CD4-positive, alpha-beta T cell treated with Interleukin-2 at 100 ng/mL for 4 hours (primary cell): Measurements from ENCODE around the gene KCNQ4.

Experiments
- DNase-seq: peaks from one replicate; pipeline ENCODE4 v3.0.0-alpha.2; 2020; ENCODE audit warnings: low spot score

Gene KCNQ4

DNA sequence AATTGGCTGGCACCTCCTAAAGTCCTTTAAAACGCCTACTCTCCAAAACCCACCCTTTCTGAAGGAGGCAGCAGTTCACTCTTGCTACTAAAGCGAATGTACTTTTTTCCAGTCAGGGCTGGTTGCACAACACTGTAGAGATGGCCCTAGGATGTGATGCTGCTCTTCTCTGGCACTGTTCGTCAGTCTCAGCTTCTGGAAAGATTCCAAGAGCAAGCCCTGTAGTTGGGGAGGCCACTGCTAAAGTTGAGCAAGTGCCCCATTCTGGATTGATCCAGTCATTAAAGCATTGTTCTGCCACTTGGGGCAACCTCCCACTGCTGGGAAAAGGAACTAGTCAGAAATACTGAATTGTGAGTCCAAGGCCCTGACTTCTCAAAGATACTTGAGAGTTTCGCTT lies 28.5 kb upstream of the KCNQ4 start:
- DNase-seq, result no peak

DNA sequence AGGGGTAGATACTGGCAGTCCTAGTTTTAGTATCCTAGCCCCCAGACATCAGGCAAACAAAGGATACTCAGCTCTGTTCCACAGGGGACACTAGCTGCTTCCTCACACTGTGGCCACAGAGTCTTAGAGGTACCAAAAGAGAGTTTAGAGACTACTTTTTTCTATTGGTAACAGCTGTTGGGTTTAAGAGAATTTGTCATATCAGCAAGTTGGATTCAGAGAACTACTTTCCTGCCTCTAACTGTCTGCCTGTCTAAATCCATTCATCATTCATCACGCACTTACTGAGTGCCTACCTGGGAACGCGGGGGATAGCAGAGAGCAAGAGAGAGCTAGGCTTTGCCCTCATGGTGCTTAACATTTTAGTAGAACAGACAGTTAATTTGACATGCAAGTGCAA lies 27.1 kb upstream of the KCNQ4 start:
- no peak for DNase-seq

GRCh38 chr1:40757084-40757483 lies 26.5 kb upstream of the KCNQ4 start:
- no peak for DNase-seq

DNA sequence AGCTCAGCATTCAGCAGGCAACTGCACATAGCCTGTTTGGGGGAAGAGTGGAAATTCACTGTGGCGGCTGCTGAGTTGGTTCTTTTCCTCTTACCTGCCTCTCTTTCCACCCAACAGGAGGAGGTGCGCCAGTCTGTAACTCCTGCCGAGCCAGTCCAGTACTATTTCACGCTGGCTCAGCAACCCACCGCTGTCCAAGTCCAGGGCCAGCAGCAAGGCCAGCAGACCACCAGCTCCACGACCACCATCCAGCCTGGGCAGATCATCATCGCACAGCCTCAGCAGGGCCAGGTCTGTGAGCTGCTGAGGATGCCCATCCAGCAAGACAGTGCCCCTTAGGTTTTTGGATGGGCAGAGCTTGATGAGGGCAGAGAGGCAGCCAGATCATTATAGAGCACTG lies 25.6 kb upstream of the KCNQ4 start:
- DNase-seq, result no peak

DNA sequence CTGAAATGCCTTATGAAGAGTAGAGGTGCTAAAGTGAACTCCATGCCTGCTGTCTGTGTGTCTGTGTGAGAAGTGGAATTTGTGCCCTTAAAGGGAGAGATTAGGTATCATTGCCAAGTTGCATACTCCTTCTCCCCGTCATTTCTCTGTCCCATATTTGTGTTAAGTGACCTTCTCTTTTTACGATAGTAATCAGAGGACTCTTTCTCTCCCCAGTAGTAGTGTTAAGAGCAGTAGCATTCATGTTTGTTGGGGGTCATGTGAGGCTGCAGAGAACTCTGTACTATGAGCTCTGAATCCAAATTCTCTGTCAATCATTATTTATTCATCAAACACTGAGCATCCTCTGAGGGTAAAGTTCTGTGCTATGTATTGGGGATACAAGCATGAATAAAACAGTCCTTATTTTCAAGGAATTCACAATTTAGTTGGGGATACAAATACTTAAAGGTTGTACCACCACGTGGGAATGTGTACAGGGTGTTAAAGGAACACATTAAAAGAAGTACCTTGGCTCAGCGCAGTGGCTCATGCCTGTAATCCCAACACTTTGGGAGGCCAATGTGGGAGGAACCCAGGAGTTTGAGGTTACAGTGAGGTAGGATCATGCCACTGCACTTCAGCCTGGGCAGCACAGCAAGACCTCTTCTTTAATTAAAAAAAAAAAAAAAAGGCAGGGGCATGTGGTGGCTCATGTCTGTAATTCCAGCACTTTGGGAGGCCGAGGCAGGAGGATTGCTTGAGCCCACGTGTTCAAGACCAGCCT lies 24.8 kb upstream of the KCNQ4 start:
- no peak for DNase-seq

GRCh38 chr1:40760984-40761383 lies 22.6 kb upstream of the KCNQ4 start:
- DNase-seq, result no peak

DNA sequence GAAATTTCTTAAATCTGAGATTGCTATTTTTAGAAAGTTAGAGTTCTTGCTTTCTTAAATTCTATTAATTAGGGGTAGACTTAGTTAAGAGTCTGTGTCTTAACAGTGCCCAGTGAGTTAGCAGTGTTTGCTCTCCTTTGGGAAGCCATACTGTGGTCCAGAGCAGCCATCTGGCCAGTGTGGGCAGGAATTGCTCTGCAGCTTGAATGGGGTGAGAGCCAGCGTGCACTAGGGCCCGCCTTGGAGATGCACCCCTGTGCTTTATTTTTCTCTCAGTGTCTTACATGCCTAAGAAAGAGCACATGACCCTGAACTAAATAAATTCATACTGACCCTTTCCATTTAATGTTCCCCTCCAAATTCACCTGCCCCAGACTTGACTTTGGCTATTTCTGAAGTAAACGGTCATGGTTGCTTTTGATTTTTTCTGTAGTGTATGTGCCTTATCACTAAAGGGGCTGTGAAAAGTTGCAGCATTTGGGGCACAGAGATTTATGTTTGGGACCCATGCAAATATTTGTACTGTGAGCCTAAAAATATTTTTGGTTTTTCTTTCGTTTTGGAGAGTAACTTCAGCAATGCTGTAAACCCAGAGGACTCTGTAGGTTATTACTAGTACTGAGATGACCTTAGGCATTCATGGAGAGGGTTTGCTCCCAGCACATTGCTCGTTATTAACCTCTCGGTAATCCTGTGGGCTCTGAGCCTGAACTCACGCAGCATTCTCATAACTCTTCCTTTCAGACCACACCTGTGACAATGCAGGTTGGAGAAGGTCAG lies 21.3 kb upstream of the KCNQ4 start:
- no peak for DNase-seq

GRCh38 chr1:40763742-40764532 lies 19.6 kb upstream of the KCNQ4 start:
- no peak for DNase-seq

DNA sequence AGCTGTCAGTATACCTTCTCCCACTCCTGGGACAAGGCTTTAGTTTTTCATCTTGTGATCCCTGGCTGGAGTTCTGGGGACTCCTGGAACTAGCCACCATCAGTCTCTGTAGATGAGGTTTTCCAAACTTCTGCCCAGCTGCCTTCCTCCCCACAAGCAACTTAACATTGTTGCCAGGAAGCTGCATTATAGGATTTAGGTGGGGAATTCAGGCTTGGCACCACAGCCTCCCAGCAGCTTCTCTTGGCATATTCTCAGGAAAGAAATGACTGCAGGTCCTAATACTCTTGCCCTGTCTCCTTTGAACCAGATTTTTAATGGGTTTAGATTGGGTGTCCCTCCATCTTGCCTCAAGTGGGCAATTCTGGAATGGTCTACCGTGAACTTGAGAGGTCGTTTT lies 18.6 kb upstream of the KCNQ4 start:
- no peak for DNase-seq

GRCh38 chr1:40766017-40766416 lies 17.6 kb upstream of the KCNQ4 start:
- DNase-seq, result no peak

- no peak for DNase-seq
Observed at GRCh38 chr1:40766560-40766959, 17.0 kb upstream of the KCNQ4 start.

DNA sequence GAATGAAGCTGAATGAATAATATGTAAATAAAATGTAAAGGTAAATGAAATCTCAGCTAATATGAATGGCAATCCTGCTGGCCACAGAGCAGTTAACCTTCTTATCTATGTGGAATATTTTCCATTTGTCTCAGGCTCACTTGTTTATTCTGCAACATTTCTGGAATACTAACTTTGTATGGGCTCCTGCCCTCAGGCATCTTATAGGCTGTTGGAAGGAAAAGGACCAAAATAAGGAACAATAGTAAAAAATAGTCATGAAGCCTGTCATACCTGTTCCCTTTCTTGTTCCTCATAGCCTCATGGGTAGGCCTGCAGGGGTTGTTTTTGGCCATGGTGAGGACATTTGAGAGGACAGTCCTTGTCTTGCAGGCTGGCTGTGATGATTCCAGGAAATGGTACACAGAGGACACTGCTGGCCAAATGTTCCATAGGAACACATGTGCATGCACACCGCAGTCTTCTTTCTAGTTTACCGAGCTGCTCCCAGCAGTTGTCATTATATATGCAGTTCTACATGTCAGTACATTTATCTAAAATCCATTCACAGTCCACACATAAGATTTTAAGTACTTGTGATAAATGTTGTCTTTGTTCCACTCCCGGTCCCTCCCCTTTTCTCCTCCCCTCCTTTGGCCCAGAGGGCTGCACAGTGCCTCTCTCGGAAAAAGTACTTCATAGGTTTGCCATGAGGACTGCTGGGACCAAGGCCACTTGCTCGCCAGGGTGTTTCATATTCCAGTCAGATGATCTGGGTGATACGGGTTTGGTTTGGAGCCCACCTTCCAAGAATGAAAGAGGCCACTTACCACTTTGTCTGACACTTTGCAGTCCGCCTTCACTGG lies 15.2 kb upstream of the KCNQ4 start:
- DNase-seq, result no peak

- DNase-seq, result no peak
Observed at GRCh38 chr1:40769815-40770214, 13.8 kb upstream of the KCNQ4 start.

GRCh38 chr1:40770296-40771070 lies 13.1 kb upstream of the KCNQ4 start:
- DNase-seq, result no peak

DNA sequence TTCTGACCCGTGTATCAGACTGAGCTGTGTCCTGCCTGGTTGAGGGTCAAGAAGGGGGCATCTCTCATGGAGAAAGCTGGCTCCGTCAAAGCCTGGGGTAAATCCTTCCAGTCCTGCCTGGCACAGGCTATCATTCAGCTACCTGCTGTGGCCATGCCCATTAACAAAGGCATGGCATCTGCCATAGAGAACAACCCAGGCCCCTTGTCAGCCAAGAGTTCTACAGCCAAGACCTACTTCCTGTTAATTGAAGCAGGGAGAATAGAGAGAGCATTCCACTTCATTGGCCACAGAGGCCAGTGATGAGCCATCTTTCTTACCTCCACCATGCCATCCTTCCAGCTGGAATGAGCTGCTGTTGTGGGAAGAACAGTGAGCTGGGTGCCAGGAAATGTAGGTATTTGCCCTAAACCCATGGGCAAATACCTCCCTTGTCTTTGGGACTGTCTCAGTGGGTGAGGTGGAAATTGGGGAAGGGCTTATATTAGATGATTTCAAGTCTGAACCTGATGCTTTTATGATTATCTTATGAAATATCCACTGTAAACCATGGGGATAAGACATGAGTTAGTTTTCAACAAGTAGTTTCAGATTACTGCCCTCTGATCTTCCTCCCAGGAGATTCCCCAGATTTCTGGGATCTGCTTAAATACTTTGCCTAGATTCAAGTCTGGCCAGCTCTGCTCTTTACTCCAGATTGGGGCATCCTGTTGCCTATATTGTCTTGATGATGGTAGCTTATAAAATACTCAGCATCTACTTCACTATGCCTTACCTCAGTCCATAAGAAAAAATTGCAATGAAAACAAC lies 11.2 kb upstream of the KCNQ4 start:
- DNase-seq, result no peak

DNA sequence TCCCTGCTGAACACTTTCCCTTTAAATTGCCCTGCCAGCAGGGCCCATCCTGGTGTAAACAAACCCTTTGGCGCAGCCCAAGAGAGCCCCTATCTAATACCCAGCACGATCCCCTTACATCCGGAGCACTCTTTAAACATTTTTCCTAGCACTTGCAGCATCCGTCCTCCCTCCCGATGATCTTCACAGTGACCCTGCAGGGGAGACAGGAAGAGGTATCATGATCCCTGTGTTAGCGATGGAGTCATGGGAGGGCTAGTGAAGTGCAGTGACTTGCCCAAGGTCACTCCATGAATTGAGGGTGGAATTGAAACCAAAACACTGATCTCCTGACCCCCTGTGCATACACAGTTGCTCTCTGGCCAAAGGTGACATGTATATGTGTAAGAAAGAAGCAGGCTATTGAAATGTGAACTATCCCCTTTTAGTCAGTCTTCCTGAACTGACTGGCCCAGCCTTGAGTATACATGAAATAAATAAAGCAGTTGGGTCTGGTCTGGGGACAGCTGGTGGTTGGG lies 9.8 kb upstream of the KCNQ4 start:
- no peak for DNase-seq

GRCh38 chr1:40774266-40774998 lies 9.2 kb upstream of the KCNQ4 start:
- peak; percentile 59 for DNase-seq

- no peak for DNase-seq
Observed at GRCh38 chr1:40776236-40777072, 7.1 kb upstream of the KCNQ4 start.
